CD4-positive, alpha-beta memory T cell (primary cell): Measurements from ENCODE around the gene STK10. TPM values are rescaled to one million over a fixed set of nuclear protein-coding genes. Genes with fewer than 3 reads are reported as not detected.
"Not testable (repeated sequence)": the region's sequence is repeated elsewhere in the genome, so short reads cannot be mapped to it uniquely, and the experiment has no call there.

Experiments
- CTCF ChIA-PET: fragments of 350-600 bp; sonication (Branson Sonifier 250); formaldehyde crosslinking; loops from one replicate; lab custom pipeline; 2021; ENCODE audit warnings: inconsistent platforms; ENCODE audit not compliant: partially characterized antibody; lab: Charles Lee
- POLR2A ChIA-PET: fragments of 350-600 bp; sonication (Branson Sonifier 250); formaldehyde crosslinking; loops from one replicate; lab custom pipeline; 2021; ENCODE audit not compliant: partially characterized antibody; lab: Charles Lee
- DNase-seq, 5 donors: peaks; one replicate each; pipeline versions ENCODE4 v3.0.0 to v3.0.0-alpha.2; 2020 to 2022; ENCODE audit warnings: mixed read lengths in 1 of 5
- H3K27ac ChIP-seq: one replicate; pipeline ENCODE4 v1.7.0; 2013; ENCODE audit warnings: low read depth, low read length
- H3K27me3 ChIP-seq: 2 replicates; pipeline ENCODE4 v1.7.0; 2013; ENCODE audit warnings: mild to moderate bottlenecking, low read length, moderate library complexity; ENCODE audit not compliant: insufficient read depth
- H3K36me3 ChIP-seq: 2 replicates; pipeline ENCODE4 v1.7.0; 2013; ENCODE audit warnings: mild to moderate bottlenecking, low read length, moderate library complexity; ENCODE audit not compliant: insufficient read depth
- H3K4me1 ChIP-seq: 2 replicates; pipeline ENCODE4 v1.7.0; 2013; ENCODE audit warnings: mild to moderate bottlenecking, low read length, moderate library complexity; ENCODE audit not compliant: insufficient read depth
- H3K4me3 ChIP-seq, 2 donors: one replicate each; pipeline ENCODE4 v1.7.0; 2013; ENCODE audit warnings: low read length in 2 of 2, mild to moderate bottlenecking in 1 of 2
- H3K9me3 ChIP-seq, 2 donors: one replicate each; pipeline ENCODE4 v1.7.0; 2013; ENCODE audit warnings: low read length in 2 of 2, control low read depth in 1 of 2; ENCODE audit not compliant: control insufficient read depth in 1 of 2
- H3K27ac Mint-ChIP-seq, 7 donors: one replicate each; pipeline ENCODE4 v1.8.0; 2020 to 2021; ENCODE audit warnings: mixed read lengths in 7 of 7, mild to moderate bottlenecking in 6 of 7, inconsistent platforms in 3 of 7, moderate library complexity in 3 of 7
- H3K27me3 Mint-ChIP-seq, 2 donors: one replicate each; pipeline ENCODE4 v1.8.0; 2020 to 2021; ENCODE audit warnings: mixed read lengths in 2 of 2
- H3K36me3 Mint-ChIP-seq, 2 donors: one replicate each; pipeline ENCODE4 v1.8.0; 2020 to 2021; ENCODE audit warnings: mixed read lengths in 2 of 2, inconsistent platforms in 1 of 2, mild to moderate bottlenecking in 1 of 2
- H3K4me1 Mint-ChIP-seq, 4 donors: one replicate each; pipeline ENCODE4 v1.8.0; 2020 to 2021; ENCODE audit warnings: mixed read lengths in 4 of 4, mild to moderate bottlenecking in 1 of 4
- H3K4me3 Mint-ChIP-seq, 8 donors: one replicate each; pipeline ENCODE4 v1.8.0; 2020 to 2021; ENCODE audit warnings: mixed read lengths in 8 of 8, mild to moderate bottlenecking in 7 of 8, moderate library complexity in 6 of 8, inconsistent platforms in 3 of 8
- H3K9me3 Mint-ChIP-seq, 8 donors: one replicate each; pipeline ENCODE4 v1.8.0; 2020 to 2021; ENCODE audit warnings: mixed read lengths in 8 of 8, mild to moderate bottlenecking in 5 of 8, inconsistent platforms in 3 of 8, moderate library complexity in 1 of 8
- intact Hi-C: fragments of 100-400 bp; cut with micrococcal nuclease; formaldehyde crosslinking; loops from one replicate; pipeline ENCODE4 v1.15.1; 2023
- polyA plus RNA-seq, 2 donors: library from polyadenylated mRNA; unstranded; fragments of 300-500 nt; fragmentation: Illumina TruSeq; gene quantifications; one replicate each; pipeline ENCODE4 v1.2.3, GENCODE V29; 2021
- total RNA-seq, 2 experiments: library from RNA; stranded (reverse); gene quantifications; one replicate each; pipeline ENCODE4 v1.2.3, GENCODE V29; 2021

STK10 gene
- total and polyA plus RNA-seq, 4 experiments from 2014 or later: 24.6 to 314 (median 233) TPM

- peaks cover 55% of the 10 kb centered on the region for H3K36me3 ChIP-seq
- Mint-ChIP-seq H3K36me3 (peaks cover 65 to 84% of the 10 kb centered on the region in 2 donors), H3K4me3 (peak overlapping the region in 3 of 8 donors; percentile 31 to 60 (median 49)), H3K27me3 (no peaks in the 10 kb centered on the region), H3K27ac (peak overlapping the region; percentile 49 to 95 (median 91)), H3K9me3 (no peaks in the 10 kb centered on the region), H3K4me1 (peaks cover 51 to 87% (median 68%) of the 10 kb centered on the region in 4 donors)
- POLR2A ChIA-PET: interaction anchor here (1.8 to 7.5 kb wide), 3 partner anchors 21 to 35 kb away, joined by 4 to 68 read pairs (median 8); partner anchors contain the start of gene STK10
- peaks cover 79% of the 10 kb centered on the region for H3K4me1 ChIP-seq
- no peak for DNase-seq
- no peaks in the 10 kb centered on the region for H3K9me3 ChIP-seq
- H3K4me3 ChIP-seq: no peak overlapping the region
- intact Hi-C loops: loop anchor here (5.0 kb wide), 1 partner anchor 41 kb away; no protein-coding TSS in a partner anchor
- H3K27me3 ChIP-seq: no peaks in the 10 kb centered on the region
- CTCF ChIA-PET: interaction anchor here (2.5 kb wide), 2 partner anchors 21 to 35 kb away, joined by 9 to 17 read pairs; partner anchors contain the start of gene STK10
- peak overlapping the region; percentile 47 for H3K27ac ChIP-seq
Measured at GRCh38 chr5:172153695-172154094, 34.3 kb downstream of the STK10 start.

DNA sequence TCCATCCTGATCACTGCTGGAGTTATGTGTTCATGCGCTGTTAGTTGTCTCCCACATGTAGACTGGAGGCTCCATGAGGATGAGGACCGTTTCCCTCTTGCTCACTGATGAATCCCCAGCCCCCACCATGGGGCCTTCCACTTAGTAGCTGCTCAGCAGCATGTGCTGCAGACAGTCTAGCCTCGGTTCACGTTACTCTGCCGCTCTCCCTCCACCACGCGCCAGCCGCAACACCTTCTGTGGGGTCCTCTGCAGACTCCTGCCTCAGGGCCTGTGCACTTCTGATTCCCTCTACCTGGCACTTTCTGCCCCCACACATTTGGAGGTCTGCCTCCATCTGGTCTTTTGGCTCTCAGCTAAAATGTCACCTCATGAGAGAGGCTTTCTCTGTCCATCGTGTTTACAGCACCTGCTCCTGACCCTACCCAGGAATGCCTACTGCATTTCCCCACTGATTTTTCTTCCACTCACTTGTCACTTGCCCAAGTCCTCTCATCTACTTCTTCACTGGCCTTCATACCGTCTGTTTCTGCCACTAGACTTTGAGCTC lies 36.3 kb downstream of the STK10 start:
- peaks cover 60% of the 10 kb centered on the region for H3K36me3 ChIP-seq
- H3K4me1 ChIP-seq: peaks cover 88% of the 10 kb centered on the region
- POLR2A ChIA-PET: interaction anchor here (0.9 to 7.5 kb wide), 8 partner anchors 18 to 41 kb away, joined by 3 to 68 read pairs (median 4); partner anchors contain the start of gene STK10
- CTCF ChIA-PET: interaction anchor here (0.7 to 2.5 kb wide), 5 partner anchors 22 to 36 kb away, joined by 3 to 17 read pairs (median 4); partner anchors contain the start of gene STK10
- Mint-ChIP-seq H3K4me1 (peaks cover 54 to 91% (median 70%) of the 10 kb centered on the region in 4 donors), H3K27me3 (no peaks in the 10 kb centered on the region), H3K4me3 (peak overlapping the region; percentile 61 to 79 (median 70)), H3K27ac (peak overlapping the region; percentile 89 to 97 (median 94)), H3K36me3 (peaks cover 60 to 89% of the 10 kb centered on the region in 2 donors), H3K9me3 (no peaks in the 10 kb centered on the region)
- H3K27ac ChIP-seq: peak overlapping the region; percentile 16
- H3K4me3 ChIP-seq: no peak overlapping the region
- no peaks in the 10 kb centered on the region for H3K9me3 ChIP-seq
- no peak for DNase-seq
- intact Hi-C loops: loop anchor here (1.0 to 5.0 kb wide), 3 partner anchors 24 to 39 kb away; no protein-coding TSS in a partner anchor
- H3K27me3 ChIP-seq: no peaks in the 10 kb centered on the region

GRCh38 chr5:172150514-172151425 lies 37.3 kb downstream of the STK10 start:
- Histone ChIP-seq H3K27me3 (no peaks in the 10 kb centered on the region), H3K4me1 (peaks cover 88% of the 10 kb centered on the region), H3K4me3 (peak overlapping the region in 1 of 2 donors; percentile 48), H3K9me3 (no peaks in the 10 kb centered on the region), H3K27ac (peak overlapping the region; percentile 55), H3K36me3 (peaks cover 60% of the 10 kb centered on the region)
- no peaks in the 10 kb centered on the region for H3K27me3 Mint-ChIP-seq
- peaks cover 58 to 88% of the 10 kb centered on the region in 2 donors for H3K36me3 Mint-ChIP-seq
- no peaks in the 10 kb centered on the region for H3K9me3 Mint-ChIP-seq
- POLR2A ChIA-PET: interaction anchor here (1.4 to 7.5 kb wide), 3 partner anchors 21 to 37 kb away, joined by 4 to 68 read pairs (median 21); partner anchors contain the start of gene STK10
- intact Hi-C loops: loop anchor here (1.0 to 5.0 kb wide), 3 partner anchors 25 to 38 kb away; no protein-coding TSS in a partner anchor
- H3K27ac Mint-ChIP-seq: peak overlapping the region; percentile 89 to 97 (median 94)
- H3K4me3 Mint-ChIP-seq: peak overlapping the region; percentile 36 to 79 (median 73)
- DNase-seq: peak in 4 of 5 donors; percentile 14 to 37 (median 26)
- peaks cover 54 to 91% (median 74%) of the 10 kb centered on the region in 4 donors for H3K4me1 Mint-ChIP-seq
- CTCF ChIA-PET: interaction anchor here (0.7 to 1.5 kb wide), 7 partner anchors 19 to 1828 kb away, joined by 3 read pairs; partner anchors contain the start of gene STK10

DNA sequence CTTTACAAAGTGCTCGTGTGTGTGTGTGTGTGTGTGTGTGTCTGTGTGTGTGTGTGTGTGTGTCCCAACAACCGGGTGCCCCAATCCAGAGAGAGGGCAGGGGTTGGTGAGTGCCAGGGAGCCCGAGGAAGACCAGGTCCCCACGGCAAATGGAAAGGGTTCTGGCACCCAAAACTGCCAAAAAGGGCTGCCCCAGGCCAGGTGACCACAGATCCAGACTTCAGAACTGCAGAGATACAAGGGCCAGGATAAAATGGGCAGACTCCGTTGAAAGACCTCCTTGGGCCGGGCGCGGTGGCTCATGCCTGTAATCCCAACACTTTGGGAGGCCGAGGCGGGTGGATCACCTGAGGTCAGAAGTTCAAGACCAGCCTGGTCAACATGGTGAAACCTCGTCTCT lies 38.5 kb downstream of the STK10 start:
- peaks cover 52 to 91% of the 10 kb centered on the region in 2 donors for H3K36me3 Mint-ChIP-seq
- H3K27me3 Mint-ChIP-seq, H3K27me3 ChIP-seq, H3K9me3 ChIP-seq, intact Hi-C loops, DNase-seq, H3K9me3 Mint-ChIP-seq, H3K4me3 Mint-ChIP-seq, H3K4me3 ChIP-seq: not testable (repeated sequence)
- ChIA-PET CTCF (interaction anchor here (0.7 to 0.9 kb wide), 2 partner anchors 24 to 39 kb away, joined by 3 read pairs; partner anchors contain the start of gene STK10), POLR2A (interaction anchor here (3.6 kb wide), 1 partner anchor 38 kb away, joined by 21 read pairs; the partner anchor contains the start of gene STK10)
- peak overlapping the region; percentile 30 for H3K27ac ChIP-seq
- peaks cover 99% of the 10 kb centered on the region for H3K4me1 ChIP-seq
- H3K36me3 ChIP-seq: peaks cover 54% of the 10 kb centered on the region
- peaks cover 59 to 97% (median 80%) of the 10 kb centered on the region in 4 donors for H3K4me1 Mint-ChIP-seq
- peak overlapping the region; percentile 3 to 96 (median 74) for H3K27ac Mint-ChIP-seq

DNA sequence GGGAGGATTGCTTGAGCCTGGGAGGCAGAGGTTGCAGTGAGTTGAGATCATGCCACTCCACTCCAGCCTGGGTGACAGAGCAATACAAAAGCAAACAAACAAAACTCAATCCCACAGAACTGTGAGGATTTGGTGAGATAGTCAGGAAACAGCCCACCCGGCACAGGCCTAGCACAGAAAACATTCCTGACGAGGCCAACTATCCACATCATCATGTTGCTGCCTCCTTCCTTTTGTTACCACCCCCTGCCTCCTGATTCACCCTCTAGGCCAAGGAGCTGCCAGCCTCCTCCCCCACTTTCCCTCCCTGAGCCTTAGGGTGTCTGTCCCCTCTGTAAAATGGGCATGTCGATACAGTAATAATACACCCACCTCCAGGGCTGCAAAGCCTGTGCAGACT lies 39.0 kb downstream of the STK10 start:
- H3K4me3 ChIP-seq: no peak overlapping the region
- intact Hi-C loops: no loop called here
- DNase-seq: no peak
- CTCF ChIA-PET: interaction anchor here (0.7 to 0.9 kb wide), 2 partner anchors 25 to 39 kb away, joined by 3 read pairs; partner anchors contain the start of gene STK10
- Mint-ChIP-seq H3K27me3 (no peaks in the 10 kb centered on the region), H3K36me3 (peaks cover 50 to 89% of the 10 kb centered on the region in 2 donors), H3K4me3 (peak overlapping the region in 2 of 8 donors; percentile 22 to 52), H3K4me1 (peaks cover 60 to 97% (median 80%) of the 10 kb centered on the region in 4 donors), H3K27ac (peak overlapping the region; percentile 23 to 94 (median 74)), H3K9me3 (no peaks in the 10 kb centered on the region)
- no peaks in the 10 kb centered on the region for H3K9me3 ChIP-seq
- H3K27ac ChIP-seq: peak overlapping the region; percentile 30
- POLR2A ChIA-PET: interaction anchor here (0.8 kb wide), 1 partner anchor 39 kb away, joined by 3 read pairs; the partner anchor contains the start of gene STK10
- no peaks in the 10 kb centered on the region for H3K27me3 ChIP-seq
- H3K4me1 ChIP-seq: peaks cover 99% of the 10 kb centered on the region
- peaks cover 50% of the 10 kb centered on the region for H3K36me3 ChIP-seq

GRCh38 chr5:172148381-172148780 lies 39.6 kb downstream of the STK10 start:
- Mint-ChIP-seq H3K27me3 (no peaks in the 10 kb centered on the region), H3K27ac (peak overlapping the region in 6 of 7 donors; percentile 23 to 94 (median 64)), H3K4me3 (peak overlapping the region in 1 of 8 donors; percentile 22), H3K9me3 (no peaks in the 10 kb centered on the region), H3K4me1 (peaks cover 62 to 97% (median 80%) of the 10 kb centered on the region in 4 donors), H3K36me3 (peaks cover 43 to 89% of the 10 kb centered on the region in 2 donors)
- H3K9me3 ChIP-seq: no peaks in the 10 kb centered on the region
- H3K36me3 ChIP-seq: peaks cover 43% of the 10 kb centered on the region
- ChIA-PET POLR2A (interaction anchor here (0.8 to 1.1 kb wide), 2 partner anchors 24 to 40 kb away, joined by 3 read pairs; partner anchors contain the start of gene STK10), CTCF (interaction anchor here (1.1 kb wide), 1 partner anchor 41 kb away, joined by 3 read pairs; no protein-coding TSS in a partner anchor)
- DNase-seq: no peak
- H3K27me3 ChIP-seq: no peaks in the 10 kb centered on the region
- H3K4me3 ChIP-seq: no peak overlapping the region
- peaks cover 99% of the 10 kb centered on the region for H3K4me1 ChIP-seq
- intact Hi-C loops: no loop called here
- peak overlapping the region; percentile 28 for H3K27ac ChIP-seq
